Psoas muscle (tissue), 8 donors: ENCODE measurements around the gene NUF2. TPM values are rescaled to one million over a fixed set of nuclear protein-coding genes. Genes with fewer than 3 reads are reported as not detected.

Source experiments
- ATAC-seq, 4 donors: fragments of 200-7000 bp; cut with Tn5 transposase; one replicate each; pipeline ENCODE4 v1.9.1; 2020; ENCODE audit warnings: moderate library complexity in 3 of 4, mild to moderate bottlenecking in 2 of 4
- DNase-seq, 2 donors: peaks; one replicate each; pipeline ENCODE4 v3.0.0-alpha.2; 2020
- H3K27ac ChIP-seq: fragments of 200-600 bp; one replicate; pipeline ENCODE4 v1.8.0; 2022
- H3K27me3 ChIP-seq, 3 donors: fragments of 200-600 bp in 1 of 3; one replicate each; pipeline versions ENCODE4 v1.6.1 to v1.8.0; 2013 to 2022; ENCODE audit warnings: low read length in 2 of 3, mild to moderate bottlenecking in 2 of 3, moderate library complexity in 1 of 3; ENCODE audit not compliant: insufficient read depth in 3 of 3
- H3K36me3 ChIP-seq, 2 donors: fragments of 200-600 bp in 1 of 2; one replicate each; pipeline versions ENCODE4 v1.6.1 to v1.8.0; 2013 to 2022; ENCODE audit warnings: low read depth in 1 of 2, mild to moderate bottlenecking in 1 of 2, moderate library complexity in 1 of 2; ENCODE audit not compliant: insufficient read depth in 1 of 2
- H3K4me1 ChIP-seq: fragments of 200-600 bp; one replicate; pipeline ENCODE4 v1.8.0; 2022
- H3K4me3 ChIP-seq: fragments of 200-600 bp; one replicate; pipeline ENCODE4 v1.8.0; 2022; ENCODE audit warnings: mild to moderate bottlenecking
- H3K9me3 ChIP-seq: fragments of 200-600 bp; one replicate; pipeline ENCODE4 v1.8.0; 2022
- CTCF ChIP-seq: fragments of 200-600 bp; IDR thresholded peaks from one replicate; pipeline ENCODE4 v1.8.0; 2022; ENCODE audit warnings: antibody characterized with exemption
- WGBS, 3 donors: extraction: QIAGEN DNeasy Blood & Tissue Kit; methylation state at CpG; one replicate each; pipeline versions ENCODE4 v1.1.6 to v1.1.7; 2013; 5-methylcytosine and 5-hydroxymethylcytosine counted together
- intact Hi-C, 2 donors: fragments of 100-400 bp; cut with DNase I; formaldehyde crosslinking; loops; one replicate each; pipeline versions ENCODE4 v1.11.0 to v1.14.2; 2022
- polyA plus RNA-seq, 3 donors: library from polyadenylated mRNA; stranded (reverse); fragments of 200-250 nt; gene quantifications; one replicate each; pipeline ENCODE4 v1.2.3, GENCODE V29; 2013
- total RNA-seq, 4 donors: library from RNA; stranded (reverse); fragmentation: NEBNext Ultra II Directional in 2 of 4; extraction: Animal tissue kit (Norgen Biotek cat#: 25700) in 2 of 4; gene quantifications; one replicate each; pipeline versions ENCODE4 v1.2.1 to v1.2.4, GENCODE V29; 2021 to 2023
- donor health status: healthy with polysubstance abuse.
- donor health status: DM: no; HTN: no; CAD: no; lungs with moderate emphysema.
- donor health status: Bipolar disorder and iron deficiency.
- donor health status: healthy.
- donor health status: DM: yes; HTN: yes; CAD: no.
- donor health status: DM: no; HTN: no; CAD: no.
- donor health status: DM: no; HTN: no; CAD: no.
- donor health status: DM: yes; HTN: yes; CAD: no.

The NUF2 gene
- total and polyA plus RNA-seq, 7 donors = 0.15 to 0.48 (median 0.27) TPM; not detected in 1

GRCh38 chr1:163305441-163305840, 16.3 kb upstream of the NUF2 start:
- ATAC-seq = no peak
- intact Hi-C loops = loop anchor here in 1 of 2 donors (5.0 kb wide), 1 partner anchor 448 kb away; no protein-coding TSS in a partner anchor
- WGBS, 3 donors = 94 to 100% (median 97%) methylated on average over 1 of the region's 1 CpG
- no peak for TF ChIP-seq CTCF
- H3K27ac ChIP-seq = no peak overlapping the region
- H3K4me1 ChIP-seq = no peaks in the 10 kb centered on the region
- H3K9me3 ChIP-seq = no peaks in the 10 kb centered on the region
- H3K27me3 ChIP-seq = no peaks in the 10 kb centered on the region
- H3K36me3 ChIP-seq = peaks cover 0 to 4% of the 10 kb centered on the region in 2 donors
- H3K4me3 ChIP-seq = no peak overlapping the region
- DNase-seq = no peak

- WGBS, 3 donors = 95 to 98% (median 96%) methylated on average over 5 of the region's 5 CpGs
- Histone ChIP-seq H3K27me3 (no peaks in the 10 kb centered on the region), H3K4me1 (no peaks in the 10 kb centered on the region), H3K36me3 (peaks cover 0 to 4% of the 10 kb centered on the region in 2 donors), H3K4me3 (no peak overlapping the region), H3K9me3 (no peaks in the 10 kb centered on the region), H3K27ac (no peak overlapping the region)
- ATAC-seq (no peak), DNase-seq (no peak)
- no peak for TF ChIP-seq CTCF
- intact Hi-C loops = loop anchor here in 1 of 2 donors (5.0 kb wide), 1 partner anchor 450 kb away; no protein-coding TSS in a partner anchor
Measured at GRCh38 chr1:163307479-163308171, 14.1 kb upstream of the NUF2 start.

GRCh38 chr1:163308811-163309210, 12.9 kb upstream of the NUF2 start:
- Histone ChIP-seq H3K27ac (no peak overlapping the region), H3K36me3 (peaks cover 0 to 4% of the 10 kb centered on the region in 2 donors), H3K4me3 (no peak overlapping the region), H3K9me3 (no peaks in the 10 kb centered on the region), H3K4me1 (no peaks in the 10 kb centered on the region), H3K27me3 (no peaks in the 10 kb centered on the region)
- no peak for TF ChIP-seq CTCF
- ATAC-seq = no peak
- WGBS, 3 donors = 100% methylated on average over 1 of the region's 1 CpG
- intact Hi-C loops = loop anchor here in 1 of 2 donors (5.0 kb wide), 1 partner anchor 452 kb away; no protein-coding TSS in a partner anchor
- DNase-seq = no peak

GRCh38 chr1:163315773-163316374, 5.9 kb upstream of the NUF2 start:
- peaks cover 8 to 23% of the 10 kb centered on the region in 2 donors for H3K36me3 ChIP-seq
- intact Hi-C loops = loop anchor here (5.0 kb wide), 4 partner anchors 139 to 464 kb away; no protein-coding TSS in a partner anchor
- H3K27ac ChIP-seq = no peak overlapping the region
- H3K4me3 ChIP-seq = no peak overlapping the region
- H3K4me1 ChIP-seq = peaks cover 8% of the 10 kb centered on the region
- ATAC-seq (no peak), DNase-seq (no peak)
- WGBS, 3 donors = 59 to 64% (median 62%) methylated on average over 6 of the region's 6 CpGs
- TF ChIP-seq CTCF = peak; percentile 70
- H3K27me3 ChIP-seq = no peaks in the 10 kb centered on the region
- no peaks in the 10 kb centered on the region for H3K9me3 ChIP-seq
